GM23248 (cell line): ENCODE results near the gene COMMD1. TPM values are rescaled to one million over a fixed set of nuclear protein-coding genes. Genes with fewer than 3 reads are reported as not detected.
A peak's percentile ranks its signal among the peaks of the same experiment; 100 is the strongest.

Experiments
- DNase-seq: peaks from one replicate; pipeline ENCODE4 v3.0.0-alpha.2; 2015
- H2AFZ ChIP-seq: fragments of 200-600 bp; sonication (generic); 2 replicates; pipeline ENCODE4 v1.6.1; 2016; ENCODE audit warnings: antibody characterized with exemption
- H3F3A ChIP-seq: fragments of 200-600 bp; sonication (generic); 2 replicates; pipeline ENCODE4 v1.6.1; 2016; ENCODE audit warnings: mild to moderate bottlenecking, antibody characterized with exemption, mixed run types; ENCODE audit not compliant: insufficient read depth
- H3K27ac ChIP-seq: fragments of 200-600 bp; sonication (generic); 2 replicates; pipeline ENCODE4 v1.5.1; 2016; ENCODE audit warnings: mild to moderate bottlenecking
- H3K27me3 ChIP-seq: fragments of 200-600 bp; sonication (generic); replicated peaks from 2 replicates; pipeline ENCODE4 v1.6.1; 2016; ENCODE audit warnings: mild to moderate bottlenecking; ENCODE audit not compliant: insufficient read depth
- H3K36me3 ChIP-seq: fragments of 200-600 bp; sonication (generic); 2 replicates; pipeline ENCODE4 v1.6.1; 2016; ENCODE audit warnings: low read depth, mild to moderate bottlenecking
- H3K4me1 ChIP-seq: fragments of 200-600 bp; sonication (generic); 2 replicates; pipeline ENCODE4 v1.6.1; 2016; ENCODE audit warnings: mild to moderate bottlenecking; ENCODE audit not compliant: insufficient read depth
- H3K4me2 ChIP-seq: fragments of 200-600 bp; sonication (generic); one replicate; pipeline ENCODE4 v1.6.1; 2016; ENCODE audit warnings: mild to moderate bottlenecking; ENCODE audit not compliant: unreplicated experiment
- H3K4me3 ChIP-seq: fragments of 200-600 bp; sonication (generic); 2 replicates; pipeline ENCODE4 v1.5.1; 2016; ENCODE audit warnings: mild to moderate bottlenecking
- H3K79me2 ChIP-seq: fragments of 200-600 bp; sonication (generic); 2 replicates; pipeline ENCODE4 v1.6.1; 2016; ENCODE audit warnings: mild to moderate bottlenecking; ENCODE audit not compliant: insufficient read depth
- H3K9ac ChIP-seq: fragments of 200-600 bp; sonication (generic); 2 replicates; pipeline ENCODE4 v1.6.1; 2016; ENCODE audit warnings: mild to moderate bottlenecking
- H3K9me2 ChIP-seq: fragments of 200-600 bp; sonication (generic); 2 replicates; pipeline ENCODE4 v1.6.1; 2016; ENCODE audit warnings: mixed run types, mild to moderate bottlenecking, moderate library complexity; ENCODE audit not compliant: insufficient read depth
- H3K9me3 ChIP-seq: fragments of 200-600 bp; sonication (generic); one replicate; pipeline ENCODE4 v1.6.1; 2017; ENCODE audit warnings: low read depth
- H4K20me1 ChIP-seq: fragments of 200-600 bp; sonication (generic); 2 replicates; pipeline ENCODE4 v1.6.0; 2016; ENCODE audit not compliant: insufficient read depth
- EZH2 ChIP-seq: fragments of 200-600 bp; sonication (generic); IDR thresholded peaks from 2 replicates; pipeline ENCODE4 v1.6.1; 2018; ENCODE audit warnings: antibody characterized with exemption, mild to moderate bottlenecking; ENCODE audit not compliant: insufficient read depth, poor library complexity, severe bottlenecking
- EZH2phosphoT487 ChIP-seq: fragments of 200-600 bp; sonication (generic); IDR thresholded peaks from 2 replicates; pipeline ENCODE4 v1.6.1; 2018; ENCODE audit warnings: antibody characterized with exemption, moderate library complexity, mild to moderate bottlenecking, low read depth; ENCODE audit not compliant: insufficient read depth
- WGBS, 2 experiments: methylation state at CpG; one replicate each; pipeline ENCODE4 v1.1.6; 2015 to 2017; ENCODE audit warnings: low lambda C conversion rate in 2 of 2, low coverage in 1 of 2; ENCODE audit errors: missing lambda C conversion rate in 2 of 2; 5-methylcytosine and 5-hydroxymethylcytosine counted together
- in situ Hi-C: fragments of 300-500 bp; cut with MboI; formaldehyde crosslinking; loops from 2 replicates; pipeline ENCODE4 v1.15.0; 2020
- polyA plus RNA-seq: library from polyadenylated mRNA; unstranded; fragments of >200 nt; fragmentation: Nextera tagmentation; extraction: Ambion mirVana; gene quantifications from 2 replicates; pipeline ENCODE4 v1.2.1, GENCODE V29; 2016
- total RNA-seq: library from RNA; depleted of rRNA; stranded (reverse); fragments of >200 nt; shearing (Covaris generic); gene quantifications from 2 replicates; pipeline ENCODE4 v1.2.3, GENCODE V29; 2014

The COMMD1 gene
- total and polyA plus RNA-seq, 2 experiments from 2014 or later: 40.5 to 74.2 TPM

- Histone ChIP-seq H4K20me1 (no peaks in the 10 kb centered on the region), H3K36me3 (no peaks in the 10 kb centered on the region), H3K9ac (no peak overlapping the region), H3K79me2 (no peaks in the 10 kb centered on the region), H3K9me3 (no peaks in the 10 kb centered on the region), H3K4me3 (no peak overlapping the region), H3K27ac (no peak overlapping the region), H3K4me2 (no peak overlapping the region), H3K27me3 (no peaks in the 10 kb centered on the region), H3K4me1 (no peaks in the 10 kb centered on the region), H3K9me2 (no peaks in the 10 kb centered on the region), H2AFZ (no peak overlapping the region), H3F3A (no peaks in the 10 kb centered on the region)
- DNase-seq: no peak
- 96 to 97% methylated on average over 1 of the region's 1 CpG for WGBS, 2 experiments
- in situ Hi-C loops: no loop called here
- no peak for TF ChIP-seq EZH2
Measured at GRCh38 chr2:62102402-62102920, 197.0 kb downstream of the COMMD1 start.

GRCh38 chr2:62109554-62109953 is 204.1 kb downstream of the COMMD1 start:
- TF ChIP-seq EZH2 (no peak), EZH2phosphoT487 (no peak)
- Histone ChIP-seq H3K36me3 (no peaks in the 10 kb centered on the region), H3K4me1 (no peaks in the 10 kb centered on the region), H3K27ac (no peak overlapping the region), H3K9ac (no peak overlapping the region), H2AFZ (no peak overlapping the region), H3K4me3 (no peak overlapping the region), H3K79me2 (no peaks in the 10 kb centered on the region), H3F3A (no peaks in the 10 kb centered on the region), H3K9me3 (no peaks in the 10 kb centered on the region), H3K27me3 (no peaks in the 10 kb centered on the region), H3K4me2 (no peak overlapping the region), H4K20me1 (no peaks in the 10 kb centered on the region), H3K9me2 (no peaks in the 10 kb centered on the region)
- DNase-seq: no peak
- 98 to 100% methylated on average over 2 of the region's 2 CpGs for WGBS, 2 experiments
- in situ Hi-C loops: no loop called here

GRCh38 chr2:62110415-62111025 is 205.0 kb downstream of the COMMD1 start:
- H3K27ac ChIP-seq: no peak overlapping the region
- no peaks in the 10 kb centered on the region for H3K9me3 ChIP-seq
- H3K4me2 ChIP-seq: no peak overlapping the region
- H4K20me1 ChIP-seq: no peaks in the 10 kb centered on the region
- H3F3A ChIP-seq: no peaks in the 10 kb centered on the region
- WGBS, 2 experiments: 85 to 86% methylated on average over 4 of the region's 4 CpGs
- no peaks in the 10 kb centered on the region for H3K9me2 ChIP-seq
- H3K27me3 ChIP-seq: no peaks in the 10 kb centered on the region
- no peaks in the 10 kb centered on the region for H3K4me1 ChIP-seq
- H3K4me3 ChIP-seq: no peak overlapping the region
- H3K79me2 ChIP-seq: no peaks in the 10 kb centered on the region
- no peak for DNase-seq
- in situ Hi-C loops: no loop called here
- TF ChIP-seq EZH2phosphoT487 (no peak), EZH2 (no peak)
- no peak overlapping the region for H3K9ac ChIP-seq
- H2AFZ ChIP-seq: no peak overlapping the region
- no peaks in the 10 kb centered on the region for H3K36me3 ChIP-seq

GRCh38 chr2:62112179-62112578 is 206.7 kb downstream of the COMMD1 start:
- no peak overlapping the region for H3K4me3 ChIP-seq
- H3K27me3 ChIP-seq: no peaks in the 10 kb centered on the region
- H3K9me3 ChIP-seq: no peaks in the 10 kb centered on the region
- DNase-seq: peak; percentile 35
- H3K27ac ChIP-seq: no peak overlapping the region
- peak overlapping the region; percentile 10 for H3K4me2 ChIP-seq
- H3K9me2 ChIP-seq: no peaks in the 10 kb centered on the region
- TF ChIP-seq EZH2phosphoT487: no peak
- no peak for TF ChIP-seq EZH2
- H3F3A ChIP-seq: no peaks in the 10 kb centered on the region
- in situ Hi-C loops: no loop called here
- no peaks in the 10 kb centered on the region for H4K20me1 ChIP-seq
- H3K36me3 ChIP-seq: no peaks in the 10 kb centered on the region
- H3K9ac ChIP-seq: no peak overlapping the region
- H3K79me2 ChIP-seq: no peaks in the 10 kb centered on the region
- WGBS, 2 experiments: 26 to 31% methylated on average over 2 of the region's 2 CpGs
- no peaks in the 10 kb centered on the region for H3K4me1 ChIP-seq
- H2AFZ ChIP-seq: no peak overlapping the region

- no peak for TF ChIP-seq EZH2phosphoT487
- no peak for TF ChIP-seq EZH2
- Histone ChIP-seq H3K9me2 (no peaks in the 10 kb centered on the region), H4K20me1 (no peaks in the 10 kb centered on the region), H3K27ac (no peak overlapping the region), H3K9me3 (no peaks in the 10 kb centered on the region), H3K27me3 (no peaks in the 10 kb centered on the region), H3K4me2 (no peak overlapping the region), H3K4me1 (peaks cover 8% of the 10 kb centered on the region; the same call in 1 of the 2 replicates), H3F3A (0 out of 2 replicates have a peak, but pooled peaks cover 4% of the 10 kb centered on the region), H3K9ac (no peak overlapping the region), H3K36me3 (no peaks in the 10 kb centered on the region), H3K4me3 (no peak overlapping the region), H2AFZ (no peak overlapping the region), H3K79me2 (no peaks in the 10 kb centered on the region)
- DNase-seq: no peak
- 51 to 60% methylated on average over 5 of the region's 5 CpGs for WGBS, 2 experiments
- in situ Hi-C loops: no loop called here
Measured at GRCh38 chr2:62114564-62114963, 209.1 kb downstream of the COMMD1 start.
